Activated naive CD8-positive, alpha-beta T cell (primary cell): Measurements from ENCODE around the gene DEPP1.
A peak's percentile ranks its signal among the peaks of the same experiment; 100 is the strongest.

ENCODE experiments used
- H3K27ac Mint-ChIP-seq: one replicate; pipeline ENCODE4 v1.8.0; 2021; ENCODE audit warnings: mixed read lengths
- H3K27me3 Mint-ChIP-seq: one replicate; pipeline ENCODE4 v1.8.0; 2021; ENCODE audit warnings: mixed read lengths
- H3K36me3 Mint-ChIP-seq: one replicate; pipeline ENCODE4 v1.8.0; 2021; ENCODE audit warnings: mixed read lengths
- H3K4me1 Mint-ChIP-seq: one replicate; pipeline ENCODE4 v1.8.0; 2021; ENCODE audit warnings: low read depth, mixed read lengths
- H3K4me3 Mint-ChIP-seq: one replicate; pipeline ENCODE4 v1.8.0; 2021; ENCODE audit warnings: mild to moderate bottlenecking, mixed read lengths
- H3K9me3 Mint-ChIP-seq: one replicate; pipeline ENCODE4 v1.8.0; 2021; ENCODE audit warnings: low read depth, mixed read lengths

Gene DEPP1

GRCh38 chr10:44947371-44948152 is 31.0 kb downstream of the DEPP1 start:
- Mint-ChIP-seq H3K9me3 (peaks cover 12% of the 10 kb centered on the region), H3K4me3 (no peak overlapping the region), H3K4me1 (no peaks in the 10 kb centered on the region), H3K36me3 (peaks cover 2% of the 10 kb centered on the region), H3K27ac (no peak overlapping the region), H3K27me3 (no peaks in the 10 kb centered on the region)

GRCh38 chr10:44946205-44946604 is 32.4 kb downstream of the DEPP1 start:
- Mint-ChIP-seq H3K4me1 (no peaks in the 10 kb centered on the region), H3K4me3 (no peak overlapping the region), H3K27ac (no peak overlapping the region), H3K9me3 (peaks cover 12% of the 10 kb centered on the region), H3K36me3 (peaks cover 1% of the 10 kb centered on the region), H3K27me3 (no peaks in the 10 kb centered on the region)

- Mint-ChIP-seq H3K27ac (no peak overlapping the region), H3K36me3 (no peaks in the 10 kb centered on the region), H3K9me3 (peaks cover 12% of the 10 kb centered on the region), H3K27me3 (peaks cover 2% of the 10 kb centered on the region), H3K4me3 (no peak overlapping the region), H3K4me1 (no peaks in the 10 kb centered on the region)
Observed at GRCh38 chr10:44944354-44944753, 34.3 kb downstream of the DEPP1 start.

- H3K36me3 Mint-ChIP-seq = peaks cover 2% of the 10 kb centered on the region
- H3K27me3 Mint-ChIP-seq = peaks cover 7% of the 10 kb centered on the region
- no peak overlapping the region for H3K27ac Mint-ChIP-seq
- H3K4me1 Mint-ChIP-seq = peaks cover 6% of the 10 kb centered on the region
- peaks cover 8% of the 10 kb centered on the region for H3K9me3 Mint-ChIP-seq
- no peak overlapping the region for H3K4me3 Mint-ChIP-seq
Observed at GRCh38 chr10:44939691-44940401, 38.8 kb downstream of the DEPP1 start.

- no peak overlapping the region for H3K27ac Mint-ChIP-seq
- H3K27me3 Mint-ChIP-seq = peaks cover 7% of the 10 kb centered on the region
- peaks cover 6% of the 10 kb centered on the region for H3K4me1 Mint-ChIP-seq
- H3K36me3 Mint-ChIP-seq = peaks cover 2% of the 10 kb centered on the region
- no peaks in the 10 kb centered on the region for H3K9me3 Mint-ChIP-seq
- no peak overlapping the region for H3K4me3 Mint-ChIP-seq
Observed at GRCh38 chr10:44938956-44939355, 39.7 kb downstream of the DEPP1 start.

- H3K27me3 Mint-ChIP-seq = peaks cover 7% of the 10 kb centered on the region
- H3K4me1 Mint-ChIP-seq = peaks cover 6% of the 10 kb centered on the region
- H3K9me3 Mint-ChIP-seq = no peaks in the 10 kb centered on the region
- peaks cover 2% of the 10 kb centered on the region for H3K36me3 Mint-ChIP-seq
- H3K4me3 Mint-ChIP-seq = no peak overlapping the region
- no peak overlapping the region for H3K27ac Mint-ChIP-seq
Observed at GRCh38 chr10:44937196-44938005, 41.2 kb downstream of the DEPP1 start.

GRCh38 chr10:44936314-44936975 is 42.2 kb downstream of the DEPP1 start:
- no peaks in the 10 kb centered on the region for H3K9me3 Mint-ChIP-seq
- peaks cover 6% of the 10 kb centered on the region for H3K4me1 Mint-ChIP-seq
- peaks cover 7% of the 10 kb centered on the region for H3K27me3 Mint-ChIP-seq
- H3K36me3 Mint-ChIP-seq = peaks cover 2% of the 10 kb centered on the region
- H3K4me3 Mint-ChIP-seq = no peak overlapping the region
- H3K27ac Mint-ChIP-seq = no peak overlapping the region

GRCh38 chr10:44935966-44936295 is 42.7 kb downstream of the DEPP1 start:
- no peak overlapping the region for H3K27ac Mint-ChIP-seq
- H3K4me3 Mint-ChIP-seq = peak overlapping the region; percentile 24
- H3K9me3 Mint-ChIP-seq = no peaks in the 10 kb centered on the region

GRCh38 chr10:44935201-44935965 is 43.2 kb downstream of the DEPP1 start:
- H3K27ac Mint-ChIP-seq = no peak overlapping the region
- peaks cover 6% of the 10 kb centered on the region for H3K27me3 Mint-ChIP-seq
- H3K9me3 Mint-ChIP-seq = no peaks in the 10 kb centered on the region
- H3K4me1 Mint-ChIP-seq = peaks cover 6% of the 10 kb centered on the region
- peak overlapping the region; percentile 24 for H3K4me3 Mint-ChIP-seq
- peaks cover 2% of the 10 kb centered on the region for H3K36me3 Mint-ChIP-seq

More at GRCh38 chr10:44935966-44936295, 42.7 kb downstream of the DEPP1 start:
- Mint-ChIP-seq H3K36me3 (peaks cover 2% of the 10 kb centered on the region), H3K4me1 (peaks cover 6% of the 10 kb centered on the region), H3K27me3 (peaks cover 7% of the 10 kb centered on the region)

- no peaks in the 10 kb centered on the region for H3K9me3 Mint-ChIP-seq
- H3K4me1 Mint-ChIP-seq = peaks cover 6% of the 10 kb centered on the region
- H3K27ac Mint-ChIP-seq = no peak overlapping the region
- peaks cover 5% of the 10 kb centered on the region for H3K27me3 Mint-ChIP-seq
- H3K36me3 Mint-ChIP-seq = peaks cover 2% of the 10 kb centered on the region
- no peak overlapping the region for H3K4me3 Mint-ChIP-seq
Observed at GRCh38 chr10:44934416-44935200, 44.0 kb downstream of the DEPP1 start.

GRCh38 chr10:44933451-44934321 is 44.9 kb downstream of the DEPP1 start:
- peaks cover 6% of the 10 kb centered on the region for H3K4me1 Mint-ChIP-seq
- no peaks in the 10 kb centered on the region for H3K9me3 Mint-ChIP-seq
- no peak overlapping the region for H3K4me3 Mint-ChIP-seq
- H3K27ac Mint-ChIP-seq = no peak overlapping the region
- H3K27me3 Mint-ChIP-seq = peaks cover 4% of the 10 kb centered on the region
- H3K36me3 Mint-ChIP-seq = peaks cover 2% of the 10 kb centered on the region

GRCh38 chr10:44932517-44933450 is 45.8 kb downstream of the DEPP1 start:
- H3K36me3 Mint-ChIP-seq = no peaks in the 10 kb centered on the region
- no peaks in the 10 kb centered on the region for H3K9me3 Mint-ChIP-seq
- no peak overlapping the region for H3K4me3 Mint-ChIP-seq
- H3K27ac Mint-ChIP-seq = no peak overlapping the region
- H3K4me1 Mint-ChIP-seq = peaks cover 6% of the 10 kb centered on the region
- H3K27me3 Mint-ChIP-seq = peaks cover 2% of the 10 kb centered on the region
